ACHN (cell line): ENCODE data around the gene FUBP3.

Experiments used
- DNase-seq: peaks from one replicate; pipeline ENCODE4 v3.0.0-alpha.2; 2015
- in situ Hi-C: cut with HindIII; loops from 2 replicates; pipeline ENCODE4 v1.10.0; 2017; ENCODE audit warnings: low sequenced_read_pairs, low pct_ligation_motif_present, low pct_unique_long_range_greater_than_20kb

The FUBP3 gene

GRCh38 chr9:130651221-130651620, 71.8 kb downstream of the FUBP3 start:
- in situ Hi-C loops: no loop called here
- no peak for DNase-seq

GRCh38 chr9:130651752-130652151, 72.4 kb downstream of the FUBP3 start:
- in situ Hi-C loops: no loop called here
- DNase-seq: no peak

GRCh38 chr9:130654879-130655278, 75.5 kb downstream of the FUBP3 start:
- DNase-seq: no peak
- in situ Hi-C loops: no loop called here

GRCh38 chr9:130658893-130659698, 79.7 kb downstream of the FUBP3 start:
- no peak for DNase-seq
- in situ Hi-C loops: no loop called here

- in situ Hi-C loops: no loop called here
- DNase-seq: no peak
Measured at GRCh38 chr9:130659699-130660248, 80.4 kb downstream of the FUBP3 start.

- in situ Hi-C loops: no loop called here
- DNase-seq: no peak
Measured at GRCh38 chr9:130660326-130660682, 80.9 kb downstream of the FUBP3 start.

GRCh38 chr9:130660683-130661450, 81.5 kb downstream of the FUBP3 start:
- in situ Hi-C loops: no loop called here
- no peak for DNase-seq

GRCh38 chr9:130661451-130662098, 82.2 kb downstream of the FUBP3 start:
- no peak for DNase-seq
- in situ Hi-C loops: no loop called here

- DNase-seq: no peak
- in situ Hi-C loops: no loop called here
Measured at GRCh38 chr9:130662099-130662969, 83.0 kb downstream of the FUBP3 start.

- in situ Hi-C loops: no loop called here
- no peak for DNase-seq
Measured at GRCh38 chr9:130662970-130663257, 83.5 kb downstream of the FUBP3 start.

GRCh38 chr9:130663258-130663976, 84.0 kb downstream of the FUBP3 start:
- in situ Hi-C loops: no loop called here
- no peak for DNase-seq

- in situ Hi-C loops: no loop called here
- no peak for DNase-seq
Measured at GRCh38 chr9:130663977-130664250, 84.5 kb downstream of the FUBP3 start.

- in situ Hi-C loops: no loop called here
- no peak for DNase-seq
Measured at GRCh38 chr9:130664251-130665028, 85.1 kb downstream of the FUBP3 start, which contains the start of gene PRDM12. Gene PRDM12, plus strand, starts transcription at chr9:130664594. Its CDS starts 60 bp downstream, at chr9:130664654.

GRCh38 chr9:130665029-130665430, 85.7 kb downstream of the FUBP3 start:
- in situ Hi-C loops: no loop called here
- DNase-seq: no peak

GRCh38 chr9:130665431-130666392, 86.3 kb downstream of the FUBP3 start:
- DNase-seq: no peak
- in situ Hi-C loops: no loop called here

- no peak for DNase-seq
- in situ Hi-C loops: no loop called here
Measured at GRCh38 chr9:130666393-130667119, 87.2 kb downstream of the FUBP3 start.
